HG03159 (cell line): ENCODE measurements around the gene PLCB1.
"Not testable (repeated sequence)": the region's sequence is repeated elsewhere in the genome, so short reads cannot be mapped to it uniquely, and the experiment has no call there.

Experiments
- ATAC-seq: cut with Tn5 transposase; IDR thresholded peaks from one replicate; pipeline ENCODE4 v1.9.1; 2021; ENCODE audit warnings: mild to moderate bottlenecking, moderate library complexity; ENCODE audit not compliant: unreplicated experiment

Gene PLCB1

GRCh38 chr20:8798505-8798904, 666.4 kb downstream of the PLCB1 start:
- no peak for ATAC-seq

- no peak for ATAC-seq
Measured at GRCh38 chr20:8800089-8800488, 668.0 kb downstream of the PLCB1 start.

GRCh38 chr20:8801686-8802085, 669.6 kb downstream of the PLCB1 start:
- ATAC-seq = no peak

- no peak for ATAC-seq
Measured at GRCh38 chr20:8803065-8803464, 671.0 kb downstream of the PLCB1 start.

- ATAC-seq = no peak
Measured at GRCh38 chr20:8803941-8804340, 671.9 kb downstream of the PLCB1 start.

- ATAC-seq = no peak
Measured at GRCh38 chr20:8805737-8806442, 673.8 kb downstream of the PLCB1 start.

GRCh38 chr20:8807480-8808201, 675.6 kb downstream of the PLCB1 start:
- ATAC-seq = no peak

GRCh38 chr20:8808202-8808535, 676.1 kb downstream of the PLCB1 start:
- no peak for ATAC-seq

GRCh38 chr20:8809107-8809953, 677.3 kb downstream of the PLCB1 start:
- ATAC-seq = no peak

- no peak for ATAC-seq
Measured at GRCh38 chr20:8811801-8812594, 679.9 kb downstream of the PLCB1 start.

- ATAC-seq = no peak
Measured at GRCh38 chr20:8812817-8813216, 680.8 kb downstream of the PLCB1 start.

GRCh38 chr20:8815208-8815607, 683.1 kb downstream of the PLCB1 start:
- ATAC-seq = no peak

GRCh38 chr20:8829256-8829655, 697.2 kb downstream of the PLCB1 start:
- no peak for ATAC-seq

- not testable (repeated sequence) for ATAC-seq
Measured at GRCh38 chr20:8834294-8834693, 702.2 kb downstream of the PLCB1 start.

GRCh38 chr20:8834851-8835250, 702.8 kb downstream of the PLCB1 start:
- ATAC-seq = no peak

- ATAC-seq = no peak
Measured at GRCh38 chr20:8837396-8837795, 705.3 kb downstream of the PLCB1 start.

- ATAC-seq = no peak
Measured at GRCh38 chr20:8842525-8842924, 710.5 kb downstream of the PLCB1 start.

GRCh38 chr20:8844179-8844578, 712.1 kb downstream of the PLCB1 start:
- no peak for ATAC-seq

- no peak for ATAC-seq
Measured at GRCh38 chr20:8849990-8850389, 717.9 kb downstream of the PLCB1 start.

GRCh38 chr20:8851446-8851845, 719.4 kb downstream of the PLCB1 start:
- ATAC-seq = no peak

- ATAC-seq = not testable (repeated sequence)
Measured at GRCh38 chr20:8851919-8852318, 719.9 kb downstream of the PLCB1 start.
